Limb (tissue), 2 donors: ENCODE data around the gene MANF.

Experiments used
- DNase-seq, 2 donors: peaks; one replicate each; pipeline ENCODE4 v3.0.0-alpha.2; 2016; ENCODE audit errors: extremely low spot score in 2 of 2

The MANF gene

DNA sequence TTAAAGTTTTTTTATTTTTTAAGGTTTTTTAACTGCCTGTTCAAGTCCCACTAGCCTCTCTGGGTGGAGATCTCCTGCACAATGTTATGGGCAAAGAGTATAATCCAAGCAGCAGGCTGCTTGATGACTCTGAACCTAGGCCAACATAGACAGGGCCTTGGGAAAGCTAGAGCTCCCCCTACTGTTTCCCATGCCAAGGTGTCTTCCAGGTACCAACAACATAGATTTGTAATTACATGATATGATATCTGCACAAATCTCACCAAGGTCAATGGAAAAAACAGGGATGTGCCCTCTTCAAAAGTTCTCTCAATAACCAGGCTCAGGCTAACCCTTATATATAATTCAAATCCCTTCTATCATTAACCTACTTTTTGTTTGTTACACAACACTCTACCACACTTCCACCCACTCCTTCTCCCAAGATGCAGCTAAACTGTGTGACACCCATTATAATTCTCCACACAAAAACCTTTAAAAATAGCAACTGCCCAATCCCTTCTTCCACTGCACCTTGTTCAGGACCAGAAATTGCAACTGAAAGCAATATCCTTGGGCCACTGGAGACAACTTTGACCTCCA, 49.7 kb downstream of the MANF start:
- peak in 1 of 2 donors; percentile 9 for DNase-seq

GRCh38 chr3:51436998-51437639, 52.0 kb downstream of the MANF start:
- DNase-seq = no peak
